MCF 10A (cell line): ENCODE data around the gene MLXIPL. TPM values are rescaled to one million over a fixed set of nuclear protein-coding genes. Genes with fewer than 3 reads are reported as not detected.

Experiments used
- BruUV-seq: library from RNA; stranded (reverse); fragments of 400-500 nt; replicated peaks from 2 replicates; lab custom pipeline; 2021; lab: Mats Ljungman, UMichigan
- CTCF ChIA-PET: fragments of 300-600 bp; sonication (Branson Sonifier 250); formaldehyde crosslinking; extraction: SDS; loops from one replicate; lab custom pipeline; 2021; ENCODE audit warnings: antibody characterized with exemption, inconsistent platforms; lab: Yijun Ruan, JAX
- POLR2A ChIA-PET: fragments of 300-600, 350-650 bp; sonication (Branson Sonifier 250); formaldehyde crosslinking; extraction: SDS; loops from one replicate; lab custom pipeline; 2020; ENCODE audit warnings: antibody characterized with exemption, inconsistent platforms; lab: Yijun Ruan, JAX
- DNase-seq: peaks from one replicate; pipeline ENCODE4 v3.0.0-alpha.2; 2018; ENCODE audit not compliant: unreplicated experiment
- H3K27ac Mint-ChIP-seq: one replicate; pipeline ENCODE4 v1.8.0; 2022; ENCODE audit warnings: mild to moderate bottlenecking, low read depth, mixed read lengths; ENCODE audit not compliant: unreplicated experiment
- H3K27me3 Mint-ChIP-seq: one replicate; pipeline ENCODE4 v1.8.0; 2022; ENCODE audit warnings: mixed read lengths; ENCODE audit not compliant: insufficient read depth, unreplicated experiment
- H3K36me3 Mint-ChIP-seq: one replicate; pipeline ENCODE4 v1.8.0; 2022; ENCODE audit warnings: mild to moderate bottlenecking, moderate library complexity, mixed read lengths; ENCODE audit not compliant: insufficient read depth, unreplicated experiment
- H3K4me1 Mint-ChIP-seq: one replicate; pipeline ENCODE4 v1.8.0; 2022; ENCODE audit warnings: mixed read lengths; ENCODE audit not compliant: insufficient read depth, unreplicated experiment
- H3K4me3 Mint-ChIP-seq: one replicate; pipeline ENCODE4 v1.8.0; 2022; ENCODE audit warnings: mild to moderate bottlenecking, moderate library complexity, mixed read lengths; ENCODE audit not compliant: unreplicated experiment
- H3K9me3 Mint-ChIP-seq: one replicate; pipeline ENCODE4 v1.8.0; 2022; ENCODE audit warnings: mixed read lengths; ENCODE audit not compliant: unreplicated experiment
- CTCF ChIP-seq: fragments of 200-600 bp; IDR thresholded peaks from one replicate; pipeline ENCODE4 v1.8.0; 2022; ENCODE audit warnings: antibody characterized with exemption, mild to moderate bottlenecking; ENCODE audit not compliant: unreplicated experiment
- intact Hi-C: fragments of 100-400 bp; cut with micrococcal nuclease; formaldehyde crosslinking; loops from 2 replicates; pipeline ENCODE4 v1.14.1; 2022
- total RNA-seq: library from RNA; stranded (reverse); gene quantifications from 2 replicates; pipeline ENCODE4 v1.2.3, GENCODE V29; 2022

MLXIPL gene
- total RNA-seq, 1 experiment from 2014 or later: not detected

- ChIA-PET CTCF (no interaction called here), POLR2A (no interaction called here)
- TF ChIP-seq CTCF: no peak
- intact Hi-C loops: no loop called here
- Mint-ChIP-seq H3K4me3 (peak overlapping the region; percentile 46), H3K9me3 (no peaks in the 10 kb centered on the region), H3K4me1 (peaks cover 16% of the 10 kb centered on the region), H3K36me3 (no peaks in the 10 kb centered on the region), H3K27me3 (peaks cover 35% of the 10 kb centered on the region), H3K27ac (peak overlapping the region; percentile 22)
- no peak for DNase-seq
- BruUV-seq: no TSS peak
Observed at GRCh38 chr7:73647725-73648592, 23.6 kb upstream of the MLXIPL start.

GRCh38 chr7:73646785-73647724 lies 22.7 kb upstream of the MLXIPL start:
- Mint-ChIP-seq H3K4me1 (peaks cover 16% of the 10 kb centered on the region), H3K27ac (no peak overlapping the region), H3K27me3 (peaks cover 26% of the 10 kb centered on the region), H3K9me3 (peaks cover 1% of the 10 kb centered on the region), H3K36me3 (no peaks in the 10 kb centered on the region), H3K4me3 (no peak overlapping the region)
- CTCF ChIA-PET: interaction anchor here (0.6 to 1.4 kb wide), 6 partner anchors 14 to 209 kb away, joined by 3 to 5 read pairs (median 3); no protein-coding TSS in a partner anchor
- intact Hi-C loops: no loop called here
- POLR2A ChIA-PET: no interaction called here
- TF ChIP-seq CTCF: no peak
- DNase-seq: no peak
- no TSS peak for BruUV-seq

GRCh38 chr7:73645643-73646174 lies 21.4 kb upstream of the MLXIPL start:
- H3K27me3 Mint-ChIP-seq: peaks cover 26% of the 10 kb centered on the region
- H3K4me1 Mint-ChIP-seq: peaks cover 16% of the 10 kb centered on the region
- BruUV-seq: no TSS peak
- DNase-seq: no peak
- peaks cover 6% of the 10 kb centered on the region for H3K9me3 Mint-ChIP-seq
- TF ChIP-seq CTCF: no peak
- ChIA-PET POLR2A (no interaction called here), CTCF (interaction anchor here (0.6 to 2.7 kb wide), 7 partner anchors 13 to 323 kb away, joined by 3 to 14 read pairs (median 4); no protein-coding TSS in a partner anchor)
- no peak overlapping the region for H3K4me3 Mint-ChIP-seq
- no peaks in the 10 kb centered on the region for H3K36me3 Mint-ChIP-seq
- intact Hi-C loops: no loop called here
- H3K27ac Mint-ChIP-seq: no peak overlapping the region
